ENCODE results near the gene SGF29. TPM values are rescaled to one million over a fixed set of nuclear protein-coding genes. Genes with fewer than 3 reads are reported as not detected.

SGF29 gene
- total and polyA plus RNA-seq, 9 of the 15 experiments (the other 6 are each of a cell fraction or from before 2014, with no cell fraction given), result 2.6 to 36.1 (median 21.2) TPM

- TF ChIP-seq ZNF263 (CRISPR knock-in tag; IDR thresholded peaks at IDR 0.05; ENCODE audit: borderline replicate concordance), result peak; percentile 96
- no peak for TF ChIP-seq BRF2 (IDR thresholded peaks at IDR 0.05; ENCODE audit: borderline replicate concordance, insufficient read depth, insufficient read length)
- 0 out of 4 replicates have a peak, but pooled peaks of 1 of the 2 experiments have one; percentile 37 for TF ChIP-seq TBL1XR1 (IDR thresholded peaks at IDR 0.05; ENCODE audit: low read length in 2 of 2)
- no peak for TF ChIP-seq ZNF398 (CRISPR knock-in tag; IDR thresholded peaks at IDR 0.05)
- no peak for TF ChIP-seq NFRKB (IDR thresholded peaks at IDR 0.05; ENCODE audit: low read depth)
- TF ChIP-seq DIDO1 (tag; IDR thresholded peaks at IDR 0.05; ENCODE audit: low read depth), result no peak
- peak; percentile 90 for TF ChIP-seq ZFX (CRISPR knock-in tag; IDR thresholded peaks at IDR 0.05)
- peak; percentile 72; the same call in 1 of the 2 replicates for TF ChIP-seq TAF7 (tag; IDR thresholded peaks at IDR 0.05)
- no peak for TF ChIP-seq NFYB (IDR thresholded peaks at IDR 0.05; ENCODE audit: extremely low read depth, insufficient read length)
- TF ChIP-seq TAF9B (IDR thresholded peaks at IDR 0.05; ENCODE audit: partially characterized antibody), result peak; percentile 53
- peak; percentile 83; the same call in 1 of the 2 replicates for TF ChIP-seq ZNF609 (CRISPR knock-in tag; IDR thresholded peaks at IDR 0.05; ENCODE audit: borderline replicate concordance)
- peak; percentile 45; the same call in 1 of the 2 replicates for TF ChIP-seq ZNF644 (tag; IDR thresholded peaks at IDR 0.05; ENCODE audit: low read depth)
- TF ChIP-seq NR2C1 (IDR thresholded peaks at IDR 0.05), result 0 out of 2 replicates have a peak, but pooled peaks have one; percentile 30
- peak; percentile 40; the same call in 1 of the 2 replicates for TF ChIP-seq NR2C1 (tag; IDR thresholded peaks at IDR 0.05)
- TF ChIP-seq EWSR1 (IDR thresholded peaks at IDR 0.05; ENCODE audit: borderline replicate concordance, low read depth, partially characterized antibody), result no peak
- no peak for TF ChIP-seq NFIX (CRISPR knock-in tag; IDR thresholded peaks at IDR 0.05; ENCODE audit: low read depth)
- TF ChIP-seq PCBP1 (IDR thresholded peaks at IDR 0.05; ENCODE audit: low read depth, low read length, poor library complexity, severe bottlenecking), result peak; percentile 67
- peak; percentile 38; the same call in 1 of the 2 replicates for TF ChIP-seq KLF6 (CRISPR knock-in tag; IDR thresholded peaks at IDR 0.05; ENCODE audit: borderline replicate concordance)
- no peak for TF ChIP-seq NR3C1 (CRISPR knock-in tag; IDR thresholded peaks at IDR 0.05)
- TF ChIP-seq YBX1 (IDR thresholded peaks at IDR 0.05), result no peak
Observed at GRCh38 chr16:28553776-28554633, at the start of gene SGF29 (continued).
